ENCODE results near the gene HFM1.
"Not testable (repeated sequence)": the region's sequence is repeated elsewhere in the genome, so short reads cannot be mapped to it uniquely, and the experiment has no call there.

HFM1 gene

GRCh38 chr1:91346824-91347223 is 57.8 kb downstream of the HFM1 start:
- DNase-seq, result no peak

GRCh38 chr1:91345395-91346005 is 59.1 kb downstream of the HFM1 start:
- no peak for DNase-seq

DNA sequence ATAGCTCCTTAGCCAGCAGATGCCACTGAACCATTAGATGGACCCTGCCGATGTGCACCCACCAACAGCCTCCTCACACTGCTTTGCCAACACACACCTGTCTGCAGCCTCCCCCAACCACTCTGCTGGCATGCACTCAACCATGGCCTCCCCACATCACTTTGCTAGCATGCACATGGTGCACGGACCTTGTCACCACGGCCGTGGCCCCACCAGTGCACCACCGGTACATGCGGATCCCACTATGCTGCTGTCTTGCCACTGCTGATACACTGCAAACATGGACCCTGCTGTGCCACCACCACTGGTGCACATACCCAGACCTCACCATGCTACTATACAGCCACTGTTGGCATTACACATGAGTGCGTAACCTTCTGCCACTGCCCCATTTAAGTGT is 66.1 kb downstream of the HFM1 start:
- DNase-seq, result no peak

DNA sequence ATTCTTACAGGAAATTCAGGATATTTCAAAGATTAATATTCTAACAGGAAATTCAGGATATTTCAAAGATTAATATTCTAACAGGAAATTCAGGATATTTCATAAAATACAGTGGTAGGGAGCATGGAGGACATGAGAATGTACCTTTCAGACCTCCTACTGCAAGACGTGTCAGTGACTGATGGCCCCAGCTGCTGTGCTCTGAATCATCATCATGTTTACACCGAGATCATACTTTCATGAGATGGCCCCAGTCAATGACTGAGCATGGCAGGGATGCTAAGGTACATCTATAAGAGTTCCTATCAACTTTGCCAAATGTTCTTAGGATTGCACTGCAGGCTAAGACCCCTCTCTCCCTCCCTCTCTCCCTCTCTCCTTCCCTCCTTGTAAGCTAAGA is 69.0 kb downstream of the HFM1 start:
- no peak for DNase-seq

DNA sequence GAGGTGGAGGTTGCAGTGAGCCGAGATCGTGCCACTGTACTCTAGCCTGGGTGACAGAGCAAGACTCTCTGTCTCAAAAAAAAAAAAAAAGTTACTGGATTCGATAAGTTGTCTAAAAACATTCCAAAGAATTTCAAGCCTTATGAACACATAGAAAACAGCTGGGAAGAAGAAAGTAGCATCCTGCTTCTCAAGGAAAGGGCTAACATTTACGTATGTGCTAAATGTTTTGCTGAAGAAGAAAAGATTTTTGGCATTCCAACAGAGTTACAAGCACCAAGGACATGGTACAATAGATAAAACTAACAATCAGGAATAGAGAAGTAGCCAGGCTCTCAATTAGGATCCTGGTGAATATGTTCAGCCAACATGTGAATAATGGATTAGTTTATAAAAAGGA is 69.8 kb downstream of the HFM1 start:
- peak; percentile 1 for DNase-seq

DNA sequence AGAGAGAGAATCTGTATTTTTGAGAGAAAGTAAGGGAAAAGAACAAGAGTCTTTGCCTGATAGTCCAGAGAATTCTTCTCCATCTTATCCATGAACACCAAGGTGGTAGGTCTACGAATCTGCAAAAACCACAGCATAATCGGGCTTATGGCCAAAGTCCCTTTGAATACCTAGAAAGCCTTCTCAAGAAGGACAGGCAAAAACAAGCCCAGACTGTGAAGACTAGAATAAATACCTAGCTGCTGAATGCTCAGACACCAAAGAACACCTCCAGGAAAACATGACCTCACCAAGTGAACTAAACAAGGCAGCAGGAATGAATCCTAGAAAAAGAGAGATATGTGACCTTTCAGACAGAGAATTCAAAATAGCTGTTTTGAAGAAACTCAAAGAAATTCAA is 79.2 kb downstream of the HFM1 start:
- DNase-seq, result no peak

DNA sequence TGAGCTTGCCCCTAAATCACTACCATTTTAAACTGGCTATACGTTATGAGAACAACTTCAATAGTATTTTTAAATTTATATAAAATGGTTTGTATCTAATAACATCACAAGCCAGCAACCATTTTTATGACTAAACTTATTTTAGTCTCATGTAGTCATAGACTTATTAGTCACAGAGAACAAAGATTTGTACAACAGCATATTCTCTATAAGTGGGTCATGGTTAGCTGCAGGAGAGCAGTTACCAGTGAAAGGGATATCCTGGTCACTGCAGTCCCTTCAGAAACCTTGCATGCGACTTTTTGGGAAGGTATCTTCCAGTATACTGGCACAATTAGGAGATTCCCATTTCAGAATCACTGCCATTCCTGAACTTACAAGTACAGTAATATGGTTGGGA is 90.0 kb downstream of the HFM1 start:
- no peak for DNase-seq

- no peak for DNase-seq
Measured at GRCh38 chr1:91311672-91312071, 93.0 kb downstream of the HFM1 start.

DNA sequence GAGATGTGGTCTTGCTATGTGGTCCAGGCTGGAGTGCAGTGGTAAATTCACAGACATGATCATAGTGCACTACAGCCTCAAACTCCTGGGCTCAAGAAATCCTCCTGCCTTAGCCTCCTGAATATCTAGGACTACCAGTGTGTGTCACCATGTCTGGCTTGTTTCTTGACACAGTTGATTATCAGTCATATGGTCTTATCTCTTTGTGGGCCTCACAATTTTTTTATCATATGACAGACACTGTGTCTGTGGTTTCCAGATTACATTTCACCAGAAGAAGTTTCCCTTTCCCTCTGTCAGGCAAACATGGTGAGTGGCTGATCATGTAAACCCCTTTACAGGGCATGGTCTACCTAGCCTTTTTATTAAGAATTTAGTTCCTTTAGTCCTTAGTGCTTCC is 96.1 kb downstream of the HFM1 start:
- no peak for DNase-seq

GRCh38 chr1:91307784-91308409 is 96.7 kb downstream of the HFM1 start:
- DNase-seq, result no peak

GRCh38 chr1:91303165-91303564 is 101.5 kb downstream of the HFM1 start:
- no peak for DNase-seq

GRCh38 chr1:91288843-91289553 is 115.6 kb downstream of the HFM1 start:
- not testable (repeated sequence) for DNase-seq

DNA sequence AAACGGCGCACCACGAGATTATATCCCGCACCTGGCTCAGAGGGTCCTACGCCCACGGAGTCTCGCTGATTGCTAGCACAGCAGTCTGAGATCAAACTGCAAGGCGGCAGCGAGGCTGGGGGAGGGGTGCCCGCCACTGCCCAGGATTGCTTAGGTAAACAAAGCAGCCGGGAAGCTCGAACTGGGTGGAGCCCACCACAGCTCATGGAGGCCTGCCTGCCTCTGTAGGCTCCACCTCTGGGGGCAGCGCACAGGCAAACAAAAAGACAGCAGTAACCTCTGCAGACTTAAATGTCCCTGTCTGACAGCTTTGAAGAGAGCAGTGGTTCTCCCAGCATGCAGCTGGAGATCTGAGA is 117.7 kb downstream of the HFM1 start:
- DNase-seq, result not testable (repeated sequence)

DNA sequence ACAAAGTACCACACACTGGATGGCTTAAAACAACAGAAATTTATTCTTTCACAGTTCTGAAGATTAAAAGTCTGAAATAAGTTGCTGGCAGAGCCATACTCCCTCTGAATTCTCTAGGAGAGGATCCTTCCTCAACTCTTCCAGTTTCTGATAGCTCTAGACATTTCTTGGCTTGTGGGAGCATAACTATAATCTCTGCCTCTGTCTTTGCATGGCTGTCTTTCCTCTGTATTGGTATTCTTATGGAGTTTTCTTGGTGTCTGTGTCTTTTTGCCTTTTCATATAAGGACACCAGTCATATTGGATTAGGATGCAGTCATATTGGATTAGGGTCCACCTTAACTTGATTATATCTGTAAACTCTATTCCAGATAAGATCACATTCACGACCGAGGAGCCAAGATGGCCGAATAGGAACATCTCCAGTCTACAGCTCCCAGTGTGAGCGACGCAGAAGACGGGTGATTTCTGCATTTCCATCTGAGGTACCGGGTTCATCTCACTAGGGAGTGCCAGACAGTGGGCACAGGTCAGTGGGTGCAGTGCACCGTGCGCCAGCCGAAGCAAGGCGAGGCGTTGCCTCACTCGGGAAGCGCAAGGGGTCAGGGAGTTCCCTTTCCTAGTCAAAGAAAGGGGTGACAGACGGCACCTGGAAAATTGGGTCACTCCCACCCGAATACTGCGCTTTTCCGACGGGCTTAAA is 118.2 kb downstream of the HFM1 start:
- not testable (repeated sequence) for DNase-seq

DNA sequence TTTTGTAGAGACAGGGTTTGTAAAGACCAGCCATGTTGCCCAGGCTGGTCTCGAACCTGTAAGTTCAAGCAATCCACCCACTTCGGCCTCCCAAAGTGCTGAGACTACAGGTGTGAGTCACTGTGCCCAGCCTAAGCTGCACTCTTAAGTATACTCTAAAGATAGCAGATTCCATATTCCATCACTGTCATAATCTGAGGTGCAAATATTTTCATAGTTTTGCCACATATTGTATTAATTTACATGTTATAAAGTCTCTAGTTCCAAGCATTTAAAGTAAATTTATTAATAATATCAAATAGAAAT is 121.3 kb downstream of the HFM1 start:
- DNase-seq, result no peak

DNA sequence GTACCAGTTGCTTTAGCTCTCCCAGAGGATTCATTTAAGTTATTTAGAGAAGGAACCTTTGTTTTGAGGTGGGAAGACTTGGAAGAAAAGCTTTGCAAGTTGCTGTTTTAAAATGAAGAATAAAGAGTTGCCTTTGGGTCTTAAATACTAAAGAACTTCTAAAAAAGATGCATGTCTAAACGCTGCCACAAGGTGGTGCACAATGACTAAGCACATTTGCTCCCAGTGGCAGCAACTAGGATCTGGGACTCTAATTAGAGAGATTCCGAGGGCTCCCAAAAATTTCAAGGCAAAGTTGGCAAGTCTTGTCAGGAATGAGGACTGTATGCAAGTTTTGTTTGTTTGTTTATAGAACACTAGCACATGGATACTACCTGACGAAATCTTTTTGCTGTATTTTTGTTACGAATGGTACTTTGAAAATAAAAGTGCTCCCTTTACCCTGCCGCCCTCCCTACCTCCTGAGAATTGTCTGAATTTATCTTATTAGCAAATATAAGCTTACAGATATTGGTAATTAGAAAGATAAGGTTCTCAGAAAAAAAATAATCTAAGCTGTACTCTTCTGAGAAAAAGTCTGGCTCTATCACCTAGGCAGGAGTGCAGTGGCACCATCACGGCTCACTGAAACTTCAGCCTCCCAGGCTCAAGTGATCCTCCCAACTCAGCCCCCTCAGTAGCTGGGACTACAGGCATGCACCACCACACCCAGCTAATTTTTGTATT is 121.8 kb downstream of the HFM1 start:
- DNase-seq, result peak; percentile 70

- no peak for DNase-seq
Measured at GRCh38 chr1:91281782-91282181, 122.9 kb downstream of the HFM1 start.

GRCh38 chr1:91278754-91279153 is 125.9 kb downstream of the HFM1 start:
- DNase-seq, result peak; percentile 18

GRCh38 chr1:91273875-91274274 is 130.8 kb downstream of the HFM1 start:
- peak; percentile 8 for DNase-seq

- no peak for DNase-seq
Measured at GRCh38 chr1:91261655-91262054, 143.0 kb downstream of the HFM1 start.

DNA sequence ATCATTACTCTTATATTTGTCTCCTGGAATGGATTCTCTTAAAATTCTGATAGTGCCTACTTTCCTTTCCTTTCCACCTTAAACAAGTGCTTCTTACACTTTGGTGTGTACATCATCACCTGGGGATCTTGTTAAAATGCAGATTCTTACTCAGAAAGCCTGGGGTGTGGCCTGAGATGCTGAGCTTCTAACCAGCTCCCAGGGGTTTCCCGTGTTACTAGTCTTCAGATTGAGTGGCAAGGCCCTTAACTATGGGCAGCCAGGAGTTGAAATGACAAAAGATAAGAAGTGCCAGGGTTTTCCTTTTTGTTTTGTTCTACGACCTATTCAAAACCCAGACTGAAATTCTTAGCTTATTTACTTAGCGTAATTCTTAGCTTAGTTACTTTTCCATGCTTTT is 159.2 kb downstream of the HFM1 start:
- DNase-seq, result no peak

DNA sequence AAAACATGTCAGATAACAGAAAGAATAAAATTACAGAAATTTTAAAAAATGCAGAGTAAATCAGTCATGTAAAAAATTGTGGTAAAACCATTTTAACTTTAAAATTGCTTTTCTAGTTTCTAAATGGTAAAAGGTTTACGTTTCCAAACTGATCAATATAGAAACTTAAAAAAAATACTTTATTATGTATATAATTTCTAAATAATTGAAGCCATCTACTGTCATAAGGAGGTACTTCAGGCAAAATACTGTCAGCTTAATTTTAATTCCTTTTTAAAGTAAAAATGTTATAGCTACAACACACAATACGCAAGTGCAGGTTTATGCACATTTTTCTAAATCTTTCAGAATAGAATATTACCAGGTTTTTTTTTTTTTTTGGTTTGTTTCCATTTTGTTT is 159.9 kb downstream of the HFM1 start:
- no peak for DNase-seq

DNA sequence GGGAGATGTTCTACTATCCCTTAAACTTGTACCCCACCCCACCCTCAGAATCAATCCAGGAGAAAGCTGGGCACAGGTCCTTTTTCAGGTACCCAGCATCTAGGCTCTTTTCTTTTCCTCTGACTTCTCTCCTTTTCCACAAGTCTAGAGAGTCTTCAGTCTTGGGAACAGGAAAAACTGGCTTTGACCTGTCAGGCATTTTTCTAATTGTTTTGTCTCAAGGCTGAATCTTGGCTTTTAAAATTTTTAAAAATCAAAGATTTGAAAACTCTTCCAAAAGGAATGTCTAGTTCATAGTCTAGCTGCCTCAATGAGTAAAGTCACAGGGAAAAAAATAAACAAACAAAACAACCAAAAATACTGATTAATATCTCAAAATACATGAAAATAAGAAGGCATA is 161.5 kb downstream of the HFM1 start:
- no peak for DNase-seq
